Right lobe of liver (tissue), 6 donors: ENCODE data around the gene CBX8. TPM values are rescaled to one million over a fixed set of nuclear protein-coding genes. Genes with fewer than 3 reads are reported as not detected.
A peak's percentile ranks its signal among the peaks of the same experiment; 100 is the strongest.

Experiments used
- ATAC-seq, 4 donors: fragments of 200-7000 bp; cut with Tn5 transposase; one replicate each; pipeline ENCODE4 v1.9.1; 2020; ENCODE audit warnings: mild to moderate bottlenecking in 4 of 4, moderate library complexity in 4 of 4
- DNase-seq, 3 donors: peaks; one replicate each; pipeline ENCODE4 v3.0.0-alpha.2; 2020
- H3K27ac ChIP-seq, 3 donors: fragments of 200-600 bp; one replicate each; pipeline ENCODE4 v1.8.0; 2022
- H3K27me3 ChIP-seq, 2 donors: fragments of 200-600 bp; one replicate each; pipeline ENCODE4 v1.8.0; 2022
- H3K36me3 ChIP-seq, 4 donors: fragments of 200-600 bp; sonication (generic) in 1 of 4; one replicate each; pipeline versions ENCODE4 v1.5.1 to v1.8.0; 2017 to 2022; ENCODE audit warnings: control low read depth in 1 of 4
- H3K4me1 ChIP-seq, 4 donors: fragments of 200-600 bp; sonication (generic) in 1 of 4; one replicate each; pipeline versions ENCODE4 v1.5.1 to v1.8.0; 2017 to 2022; ENCODE audit warnings: control low read depth in 1 of 4
- H3K4me3 ChIP-seq, 3 donors: fragments of 200-600 bp; one replicate each; pipeline ENCODE4 v1.8.0; 2022
- H3K9me3 ChIP-seq, 4 donors: fragments of 200-600 bp; sonication (generic) in 1 of 4; one replicate each; pipeline versions ENCODE4 v1.5.1 to v1.8.0; 2017 to 2022; ENCODE audit warnings: control low read depth in 1 of 4
- POLR2A ChIP-seq: fragments of 450-650 bp; IDR thresholded peaks from one replicate; pipeline ENCODE4 v1.6.1; 2017; ENCODE audit warnings: antibody characterized with exemption, mild to moderate bottlenecking
- WGBS: methylation state at CpG from one replicate; pipeline ENCODE4 v1.1.6; 2018; ENCODE audit warnings: low coverage, low lambda C conversion rate; ENCODE audit not compliant: insufficient coverage; ENCODE audit errors: missing lambda C conversion rate; 5-methylcytosine and 5-hydroxymethylcytosine counted together
- intact Hi-C, 2 donors: fragments of 100-400 bp; cut with DNase I; formaldehyde crosslinking; loops; one replicate each; pipeline versions ENCODE4 v1.11.2 to v1.14.1; 2022
- total RNA-seq, 6 experiments: library from RNA; depleted of rRNA in 2 of 6; stranded (reverse); fragments of >200 nt in 2 of 6; fragmentation: NEBNext Ultra II Directional in 3 of 6; extraction: Animal tissue kit (Norgen Biotek cat#: 25700) in 3 of 6; gene quantifications; one replicate each; pipeline versions ENCODE4 v1.1.0 to v1.2.4, GENCODE V29; 2016 to 2023
- TF ChIP-seq, protein P1 (sequence below), 4 donors: fragments of 200-600 bp in 3 of 4; fragments of 450-650 bp in 1 of 4; IDR thresholded peaks; one replicate each; pipeline versions ENCODE4 v1.5.1 to v1.8.0; 2016 to 2022; ENCODE audit warnings: antibody characterized with exemption in 4 of 4, mild to moderate bottlenecking in 2 of 4
- donor health status: DM: no; HTN: yes; CAD: no.
- donor health status: DM: no; HTN: no; CAD: no.
- donor health status: DM: no; HTN: no; CAD: no.
- donor health status: DM: no; HTN: yes; CAD: no.
- donor health status: DM: no; HTN: yes; CAD: no.

Gene CBX8
- total RNA-seq, 6 experiments from 2014 or later: 1.2 to 4.7 (median 2.0) TPM

DNA sequence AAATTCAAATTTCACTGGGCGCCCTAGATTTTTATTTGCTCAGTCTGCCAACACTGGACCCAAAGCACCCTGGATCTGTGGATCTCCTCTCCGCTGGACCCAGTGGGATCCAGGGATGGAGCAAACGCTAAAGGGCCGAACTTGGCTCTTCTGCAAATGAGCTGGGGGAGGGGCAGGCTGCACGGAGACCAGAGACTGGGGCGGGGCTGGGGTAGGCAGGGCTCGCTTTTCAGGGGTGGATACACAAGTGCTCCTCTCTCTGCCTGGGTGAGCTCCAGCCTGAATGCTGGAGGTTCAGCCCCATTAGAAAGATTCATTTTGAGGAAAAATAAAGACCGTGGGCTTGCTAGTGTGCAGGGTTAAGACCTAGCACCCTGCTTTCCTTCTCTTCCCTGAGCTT lies 33.4 kb upstream of the CBX8 start:
- Histone ChIP-seq H3K27ac (no peak overlapping the region), H3K4me3 (no peak overlapping the region), H3K36me3 (peaks cover 0 to 15% (median 6%) of the 10 kb centered on the region in 4 donors), H3K9me3 (no peaks in the 10 kb centered on the region), H3K4me1 (peaks cover 0 to 39% (median 12%) of the 10 kb centered on the region in 4 donors), H3K27me3 (no peaks in the 10 kb centered on the region)
- intact Hi-C loops: no loop called here
- WGBS: 64% methylated on average over 7 of the region's 8 CpGs
- no peak for DNase-seq
- TF ChIP-seq, protein P1, sequence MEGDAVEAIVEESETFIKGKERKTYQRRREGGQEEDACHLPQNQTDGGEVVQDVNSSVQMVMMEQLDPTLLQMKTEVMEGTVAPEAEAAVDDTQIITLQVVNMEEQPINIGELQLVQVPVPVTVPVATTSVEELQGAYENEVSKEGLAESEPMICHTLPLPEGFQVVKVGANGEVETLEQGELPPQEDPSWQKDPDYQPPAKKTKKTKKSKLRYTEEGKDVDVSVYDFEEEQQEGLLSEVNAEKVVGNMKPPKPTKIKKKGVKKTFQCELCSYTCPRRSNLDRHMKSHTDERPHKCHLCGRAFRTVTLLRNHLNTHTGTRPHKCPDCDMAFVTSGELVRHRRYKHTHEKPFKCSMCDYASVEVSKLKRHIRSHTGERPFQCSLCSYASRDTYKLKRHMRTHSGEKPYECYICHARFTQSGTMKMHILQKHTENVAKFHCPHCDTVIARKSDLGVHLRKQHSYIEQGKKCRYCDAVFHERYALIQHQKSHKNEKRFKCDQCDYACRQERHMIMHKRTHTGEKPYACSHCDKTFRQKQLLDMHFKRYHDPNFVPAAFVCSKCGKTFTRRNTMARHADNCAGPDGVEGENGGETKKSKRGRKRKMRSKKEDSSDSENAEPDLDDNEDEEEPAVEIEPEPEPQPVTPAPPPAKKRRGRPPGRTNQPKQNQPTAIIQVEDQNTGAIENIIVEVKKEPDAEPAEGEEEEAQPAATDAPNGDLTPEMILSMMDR (IDR thresholded peaks at IDR 0.05): no peak
- TF ChIP-seq POLR2A: no peak
- ATAC-seq: no peak

- ATAC-seq (no peak), DNase-seq (no peak)
- no peak overlapping the region for H3K4me3 ChIP-seq
- peaks cover 0 to 9% (median 2%) of the 10 kb centered on the region in 4 donors for H3K36me3 ChIP-seq
- H3K27me3 ChIP-seq: no peaks in the 10 kb centered on the region
- peaks cover 0 to 30% (median 10%) of the 10 kb centered on the region in 4 donors for H3K4me1 ChIP-seq
- no peaks in the 10 kb centered on the region for H3K9me3 ChIP-seq
- TF ChIP-seq, protein P1 (IDR thresholded peaks at IDR 0.05): no peak
- TF ChIP-seq POLR2A: no peak
- no peak overlapping the region for H3K27ac ChIP-seq
- intact Hi-C loops: no loop called here
- WGBS: 40% methylated on average over 2 of the region's 2 CpGs
Measured at GRCh38 chr17:79829457-79829856, 32.6 kb upstream of the CBX8 start.

GRCh38 chr17:79829004-79829403 lies 32.1 kb upstream of the CBX8 start:
- intact Hi-C loops: no loop called here
- TF ChIP-seq, protein P1 (IDR thresholded peaks at IDR 0.05): no peak
- TF ChIP-seq POLR2A: no peak
- ATAC-seq (no peak), DNase-seq (no peak)
- H3K4me1 ChIP-seq: peaks cover 0 to 30% (median 10%) of the 10 kb centered on the region in 4 donors
- no peaks in the 10 kb centered on the region for H3K9me3 ChIP-seq
- H3K4me3 ChIP-seq: no peak overlapping the region
- H3K27me3 ChIP-seq: no peaks in the 10 kb centered on the region
- 83% methylated on average over 1 of the region's 2 CpGs for WGBS
- no peak overlapping the region for H3K27ac ChIP-seq
- peaks cover 0 to 6% (median under 1%) of the 10 kb centered on the region in 4 donors for H3K36me3 ChIP-seq

GRCh38 chr17:79826841-79827578 lies 30.1 kb upstream of the CBX8 start:
- ATAC-seq (no peak), DNase-seq (no peak)
- TF ChIP-seq POLR2A: no peak
- Histone ChIP-seq H3K9me3 (no peaks in the 10 kb centered on the region), H3K27me3 (no peaks in the 10 kb centered on the region), H3K4me3 (no peak overlapping the region), H3K36me3 (no peaks in the 10 kb centered on the region), H3K27ac (no peak overlapping the region), H3K4me1 (peaks cover 0 to 28% (median 5%) of the 10 kb centered on the region in 4 donors)
- WGBS: 79% methylated on average over 11 of the region's 26 CpGs
- intact Hi-C loops: no loop called here

DNA sequence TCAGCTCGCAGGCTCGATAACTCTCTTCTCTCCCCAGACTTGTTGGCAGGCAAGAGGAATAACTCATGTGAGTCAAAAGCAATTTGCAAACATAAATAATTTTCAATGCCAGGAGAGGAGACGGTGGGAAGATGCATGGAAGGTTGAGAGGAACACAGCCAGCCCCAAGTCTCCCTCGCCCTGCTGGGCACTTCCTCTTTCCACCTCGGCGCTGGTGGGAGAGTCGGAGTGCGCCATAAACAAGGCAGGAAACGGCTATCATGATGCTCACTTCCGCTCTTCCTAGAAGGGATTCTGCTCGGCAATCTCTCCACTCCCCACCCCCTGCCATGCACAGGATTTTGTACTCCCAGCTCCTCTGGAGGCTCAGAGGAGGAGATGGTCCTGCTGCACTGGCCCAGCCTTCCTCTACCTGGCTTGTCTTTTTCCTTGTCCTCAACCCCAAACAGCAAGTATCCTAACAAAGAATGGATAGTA lies 29.4 kb upstream of the CBX8 start:
- no peaks in the 10 kb centered on the region for H3K9me3 ChIP-seq
- H3K36me3 ChIP-seq: no peaks in the 10 kb centered on the region
- no peak overlapping the region for H3K4me3 ChIP-seq
- no peaks in the 10 kb centered on the region for H3K27me3 ChIP-seq
- intact Hi-C loops: no loop called here
- no peak overlapping the region for H3K27ac ChIP-seq
- 53% methylated on average over 6 of the region's 11 CpGs for WGBS
- peaks cover 0 to 31% (median 2%) of the 10 kb centered on the region in 4 donors for H3K4me1 ChIP-seq
- no peak for TF ChIP-seq POLR2A
- TF ChIP-seq, protein P1 (IDR thresholded peaks at IDR 0.05): no peak
- DNase-seq (peak in 1 of 3 donors; percentile 41), ATAC-seq (peak; percentile 19 to 49 (median 26))
